Osteoblast (primary cell): ENCODE results near the gene TLE7. TPM values are rescaled to one million over a fixed set of nuclear protein-coding genes. Genes with fewer than 3 reads are reported as not detected.

Experiments used
- DNase-seq: peaks from one replicate; pipeline ENCODE4 v3.0.0; 2011; ENCODE audit warnings: low spot score, mixed read lengths; ENCODE audit not compliant: insufficient read length; ENCODE audit errors: missing footprints
- H2AFZ ChIP-seq: 2 replicates; pipeline ENCODE4 v1.6.0; 2011; ENCODE audit warnings: mild to moderate bottlenecking, low read length
- H3K27ac ChIP-seq: 2 replicates; pipeline ENCODE4 v1.5.1; 2011; ENCODE audit warnings: mild to moderate bottlenecking, low read depth, low read length, moderate library complexity
- H3K27me3 ChIP-seq: 2 replicates; pipeline ENCODE4 v1.6.0; 2012; ENCODE audit warnings: mild to moderate bottlenecking, control low read depth, inconsistent platforms, low read length, moderate library complexity; ENCODE audit not compliant: insufficient read depth
- H3K36me3 ChIP-seq: 2 replicates; pipeline ENCODE4 v1.5.1; 2011; ENCODE audit warnings: mild to moderate bottlenecking, low read length, control low read depth, moderate library complexity; ENCODE audit not compliant: insufficient read depth
- H3K4me1 ChIP-seq: 2 replicates; pipeline ENCODE4 v1.5.1; 2011; ENCODE audit warnings: mild to moderate bottlenecking, low read length, control low read depth, moderate library complexity; ENCODE audit not compliant: insufficient read depth
- H3K4me2 ChIP-seq: 2 replicates; pipeline ENCODE4 v1.6.0; 2011; ENCODE audit warnings: mild to moderate bottlenecking, low read length; ENCODE audit not compliant: insufficient read depth
- H3K4me3 ChIP-seq: fragments of 200-600 bp; sonication (generic); 3 replicates; pipeline ENCODE4 v1.5.1; 2012; ENCODE audit warnings: mild to moderate bottlenecking, low read length, inconsistent platforms; ENCODE audit not compliant: insufficient read depth
- H3K79me2 ChIP-seq: 2 replicates; pipeline ENCODE4 v1.6.0; 2012; ENCODE audit warnings: mild to moderate bottlenecking, low read length, control low read depth, inconsistent platforms; ENCODE audit not compliant: insufficient read depth
- H3K9me3 ChIP-seq: 2 replicates; pipeline ENCODE4 v1.5.1; 2011; ENCODE audit warnings: low read depth, low read length, control low read depth
- H4K20me1 ChIP-seq: 2 replicates; pipeline ENCODE4 v1.6.0; 2012; ENCODE audit warnings: mild to moderate bottlenecking, low read length, control low read depth; ENCODE audit not compliant: insufficient read depth
- total RNA-seq: library from RNA; depleted of rRNA; stranded (reverse); fragments of >200 nt; gene quantifications from 2 replicates; pipeline ENCODE4 v1.2.3, GENCODE V29; 2012
- TF ChIP-seq, protein P1 (sequence below): IDR thresholded peaks from 2 replicates; pipeline ENCODE4 v1.5.1; 2011; ENCODE audit warnings: mild to moderate bottlenecking, low read depth, low read length, moderate library complexity; ENCODE audit errors: extremely low read depth

The TLE7 gene
- total RNA-seq, 1 donor: not detected

DNA sequence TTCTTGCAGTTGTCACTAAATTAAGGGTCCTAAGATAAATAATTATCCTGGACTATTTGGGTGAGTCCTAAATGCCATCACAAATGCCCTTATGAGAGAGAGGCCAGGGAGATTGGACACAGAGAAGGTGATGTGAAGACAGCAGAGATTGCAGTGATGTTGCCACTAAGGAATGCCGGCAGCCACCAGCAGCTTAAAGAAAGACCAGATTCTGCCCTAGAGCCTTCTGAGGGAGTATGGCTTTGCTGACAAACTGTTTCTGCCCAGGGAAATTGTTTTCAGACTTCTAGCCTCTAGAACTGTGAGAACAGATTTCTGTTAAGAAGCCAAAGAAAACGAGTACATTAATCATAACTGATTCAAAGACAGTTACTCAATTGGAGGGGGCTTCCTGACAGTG lies 30.2 kb upstream of the TLE7 start:
- Histone ChIP-seq H3K9me3 (peaks cover 11% of the 10 kb centered on the region), H3K4me2 (no peak overlapping the region), H3K27ac (no peak overlapping the region), H2AFZ (no peak overlapping the region), H3K4me1 (peaks cover 18% of the 10 kb centered on the region), H3K27me3 (no peaks in the 10 kb centered on the region), H3K36me3 (peaks cover 19% of the 10 kb centered on the region), H3K4me3 (no peak overlapping the region), H3K79me2 (no peaks in the 10 kb centered on the region), H4K20me1 (no peaks in the 10 kb centered on the region)
- TF ChIP-seq, protein P1, sequence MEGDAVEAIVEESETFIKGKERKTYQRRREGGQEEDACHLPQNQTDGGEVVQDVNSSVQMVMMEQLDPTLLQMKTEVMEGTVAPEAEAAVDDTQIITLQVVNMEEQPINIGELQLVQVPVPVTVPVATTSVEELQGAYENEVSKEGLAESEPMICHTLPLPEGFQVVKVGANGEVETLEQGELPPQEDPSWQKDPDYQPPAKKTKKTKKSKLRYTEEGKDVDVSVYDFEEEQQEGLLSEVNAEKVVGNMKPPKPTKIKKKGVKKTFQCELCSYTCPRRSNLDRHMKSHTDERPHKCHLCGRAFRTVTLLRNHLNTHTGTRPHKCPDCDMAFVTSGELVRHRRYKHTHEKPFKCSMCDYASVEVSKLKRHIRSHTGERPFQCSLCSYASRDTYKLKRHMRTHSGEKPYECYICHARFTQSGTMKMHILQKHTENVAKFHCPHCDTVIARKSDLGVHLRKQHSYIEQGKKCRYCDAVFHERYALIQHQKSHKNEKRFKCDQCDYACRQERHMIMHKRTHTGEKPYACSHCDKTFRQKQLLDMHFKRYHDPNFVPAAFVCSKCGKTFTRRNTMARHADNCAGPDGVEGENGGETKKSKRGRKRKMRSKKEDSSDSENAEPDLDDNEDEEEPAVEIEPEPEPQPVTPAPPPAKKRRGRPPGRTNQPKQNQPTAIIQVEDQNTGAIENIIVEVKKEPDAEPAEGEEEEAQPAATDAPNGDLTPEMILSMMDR: no peak
- no peak for DNase-seq

DNA sequence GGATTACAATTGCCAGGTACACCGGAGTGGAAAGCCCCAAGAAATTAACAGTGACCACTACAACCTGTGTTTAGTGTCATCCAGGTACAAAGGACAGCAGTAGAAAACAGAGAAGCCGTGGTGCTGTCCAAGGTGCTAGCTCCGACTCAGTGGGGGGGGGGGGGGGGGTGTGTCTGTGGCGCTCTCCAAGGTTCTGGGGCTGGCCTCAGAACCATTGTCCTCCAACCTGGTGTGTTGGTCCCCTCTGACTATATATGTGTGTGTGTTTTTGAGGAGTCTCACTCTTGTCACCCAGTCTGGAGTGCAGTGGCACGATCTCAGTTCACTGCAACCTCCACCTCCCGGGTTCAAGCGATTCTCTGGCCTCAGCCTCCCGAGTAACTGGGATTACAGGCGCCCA lies 26.0 kb upstream of the TLE7 start:
- Histone ChIP-seq H4K20me1 (no peaks in the 10 kb centered on the region), H3K27ac (no peak overlapping the region), H3K36me3 (no peaks in the 10 kb centered on the region), H3K4me2 (no peak overlapping the region), H2AFZ (no peak overlapping the region), H3K9me3 (no peaks in the 10 kb centered on the region), H3K27me3 (no peaks in the 10 kb centered on the region), H3K4me1 (no peaks in the 10 kb centered on the region), H3K79me2 (no peaks in the 10 kb centered on the region), H3K4me3 (no peak overlapping the region)
- TF ChIP-seq, protein P1: no peak
- DNase-seq: peak; percentile 77

DNA sequence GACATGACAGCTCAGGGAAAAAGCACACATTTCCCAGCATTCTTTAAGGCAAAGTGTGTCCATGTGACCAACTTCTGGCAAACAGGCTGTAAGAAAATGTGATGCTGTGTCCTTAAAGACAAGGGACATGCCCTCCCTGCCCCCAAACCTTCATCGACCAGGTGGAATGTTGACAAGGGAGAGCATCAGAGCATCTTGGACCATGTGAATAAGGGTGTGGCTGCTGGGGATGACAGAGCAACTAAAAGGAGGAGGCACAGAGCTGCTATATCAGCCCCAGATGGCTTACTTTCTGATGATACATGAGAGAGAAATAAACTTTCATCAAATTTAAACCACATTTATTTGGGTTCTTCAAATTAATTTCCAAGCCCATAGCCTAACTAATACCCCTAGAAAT lies 22.4 kb upstream of the TLE7 start:
- DNase-seq: no peak
- Histone ChIP-seq H3K27me3 (no peaks in the 10 kb centered on the region), H3K4me2 (no peak overlapping the region), H3K4me3 (no peak overlapping the region), H3K79me2 (peaks cover 24% of the 10 kb centered on the region), H2AFZ (no peak overlapping the region), H3K4me1 (peaks cover 27% of the 10 kb centered on the region), H3K36me3 (no peaks in the 10 kb centered on the region), H3K27ac (no peak overlapping the region), H3K9me3 (no peaks in the 10 kb centered on the region), H4K20me1 (peaks cover under 1% of the 10 kb centered on the region)
- TF ChIP-seq, protein P1: no peak

DNA sequence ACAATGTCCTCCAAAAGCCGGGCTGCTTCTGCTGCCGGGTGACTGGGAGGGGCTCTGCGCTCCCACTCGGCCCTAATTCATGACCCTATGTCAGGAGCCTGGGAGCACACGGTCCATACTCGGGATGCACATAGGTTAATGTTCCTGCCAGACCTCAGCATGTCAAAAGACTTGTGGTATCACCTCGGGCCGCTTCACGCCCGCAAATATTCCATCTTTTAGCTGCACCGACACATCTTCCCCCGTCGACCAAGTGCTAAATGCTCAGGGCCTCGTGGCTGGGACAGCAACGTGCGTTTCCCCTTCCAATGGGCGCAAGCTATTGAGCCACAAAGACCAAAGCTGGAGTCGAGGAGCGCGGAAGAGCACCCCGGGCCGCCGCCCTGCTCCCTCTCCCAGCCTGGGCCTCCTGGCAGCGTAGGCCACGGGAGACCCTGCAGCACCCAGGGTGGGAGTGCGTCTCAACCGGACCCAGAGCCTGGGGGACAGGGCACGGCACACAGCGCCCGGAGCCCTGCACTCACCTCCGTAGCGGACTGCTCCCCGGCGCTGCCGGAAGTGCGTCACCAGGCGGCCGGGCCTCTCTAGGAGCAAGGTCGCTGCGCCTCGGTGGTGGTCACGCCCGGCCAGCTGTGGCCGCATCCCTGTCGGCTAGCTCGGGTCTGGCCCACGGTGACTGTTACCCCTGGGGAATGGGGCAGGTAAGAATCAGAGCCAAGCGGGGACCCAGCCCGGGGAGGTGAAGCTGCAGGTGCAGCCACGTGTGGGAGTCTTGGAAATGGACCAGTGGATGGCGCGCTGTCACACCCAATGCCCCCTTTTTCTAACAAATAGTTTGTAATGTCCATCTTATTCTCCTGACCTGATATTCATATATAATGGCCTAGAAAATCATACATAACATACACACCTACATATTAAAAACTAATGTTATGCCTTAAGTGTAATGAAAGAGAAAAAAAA lies 20.1 kb upstream of the TLE7 start, which contains the start of gene ZNF23:
Gene ZNF23 (minus strand): TSS at position 562 of the 963 bp plus-strand sequence. CDS start 5,451 bp downstream, outside the sequence.
- Histone ChIP-seq H4K20me1 (peaks cover 5% of the 10 kb centered on the region), H2AFZ (peak within 1 kb of the TSS; percentile 97)

More for the DNA sequence above, 20.1 kb upstream of the TLE7 start, which contains the start of gene ZNF23:
- H3K4me3 ChIP-seq: peak within 1 kb of the TSS; percentile 96
- peaks cover 40% of the 10 kb centered on the region for H3K79me2 ChIP-seq
- H3K27ac ChIP-seq: peak within 1 kb of the TSS; percentile 92
- no peaks in the 10 kb centered on the region for H3K9me3 ChIP-seq
- peaks cover 27% of the 10 kb centered on the region for H3K4me1 ChIP-seq
- TF ChIP-seq, protein P1: no peak
- H3K36me3 ChIP-seq: no peaks in the 10 kb centered on the region
- peak; percentile 95 for DNase-seq
- H3K27me3 ChIP-seq: no peaks in the 10 kb centered on the region
- H3K4me2 ChIP-seq: peak within 1 kb of the TSS; percentile 96
